Measurements from ENCODE around the gene SCFD2.

The SCFD2 gene

DNA sequence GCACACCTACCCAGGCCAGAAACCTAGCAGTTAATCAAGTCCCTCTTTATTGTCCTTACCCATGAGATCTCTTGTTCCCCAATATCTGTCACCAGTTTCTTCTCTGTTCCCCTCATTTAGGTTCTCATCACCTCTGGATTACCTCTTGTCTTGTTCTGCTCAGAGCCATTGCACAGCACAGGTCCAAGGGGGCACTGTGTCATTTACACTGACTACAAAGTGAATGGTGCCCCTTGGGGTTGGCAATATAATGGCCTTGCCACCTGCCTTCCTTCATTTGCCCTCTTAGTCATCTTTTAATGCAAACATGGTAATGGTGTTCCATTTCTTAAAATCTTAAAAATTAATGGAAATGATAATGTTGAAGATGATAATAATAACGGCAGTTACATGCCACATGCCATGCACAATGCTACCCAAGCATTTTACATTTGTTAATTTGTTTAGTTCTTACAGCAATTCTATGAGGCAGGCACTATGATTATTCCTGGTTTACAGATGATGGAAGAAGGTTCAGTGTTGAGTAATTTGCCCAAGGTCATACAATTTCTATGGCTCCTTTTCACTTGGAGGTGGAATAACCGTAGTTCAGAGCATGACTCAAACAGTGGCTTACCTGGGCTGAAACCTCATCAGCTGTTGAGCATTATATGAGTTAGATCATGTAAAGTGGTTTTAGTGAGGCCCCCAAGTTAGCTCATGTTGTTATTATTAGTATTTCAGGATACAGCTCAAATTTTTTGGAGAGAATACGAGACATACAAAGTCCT is 385.9 kb downstream of the SCFD2 start:
- DNase-seq, result no peak

GRCh38 chr4:52979020-52979419 is 386.8 kb downstream of the SCFD2 start:
- no peak for DNase-seq

GRCh38 chr4:52977252-52977651 is 388.6 kb downstream of the SCFD2 start:
- no peak for DNase-seq

DNA sequence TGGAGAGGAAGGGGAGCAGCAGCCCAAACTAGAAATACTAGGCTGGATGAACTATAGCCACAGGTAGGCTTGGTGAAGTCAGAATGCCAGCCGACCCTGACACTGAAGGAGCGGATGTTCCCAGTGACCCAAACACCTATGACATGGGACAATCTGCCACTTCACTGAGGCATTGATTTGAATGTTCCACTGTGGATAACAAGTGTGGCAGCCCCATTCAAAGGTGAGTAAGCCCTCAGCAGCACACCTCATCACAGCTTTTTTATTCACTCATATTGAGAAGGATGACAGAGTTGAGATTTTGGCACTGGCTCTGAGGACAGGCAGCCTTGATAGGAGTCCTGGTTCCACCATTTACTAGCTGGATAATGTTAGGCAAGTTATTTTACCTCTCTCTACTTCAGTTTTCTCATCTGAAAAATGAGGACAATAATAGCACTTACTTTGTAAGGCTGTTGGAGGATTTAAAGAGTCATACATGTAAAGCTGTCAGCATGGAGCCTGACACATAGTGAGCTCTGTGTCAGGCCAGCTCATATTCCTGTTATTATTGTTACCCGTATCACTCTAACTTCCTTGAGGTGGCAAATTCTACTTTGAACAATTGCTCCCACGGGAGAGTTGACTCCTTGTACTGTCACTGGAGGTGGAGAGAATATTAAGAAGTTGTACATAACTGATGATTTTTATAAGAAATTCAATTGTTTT is 389.2 kb downstream of the SCFD2 start:
- DNase-seq, result no peak

DNA sequence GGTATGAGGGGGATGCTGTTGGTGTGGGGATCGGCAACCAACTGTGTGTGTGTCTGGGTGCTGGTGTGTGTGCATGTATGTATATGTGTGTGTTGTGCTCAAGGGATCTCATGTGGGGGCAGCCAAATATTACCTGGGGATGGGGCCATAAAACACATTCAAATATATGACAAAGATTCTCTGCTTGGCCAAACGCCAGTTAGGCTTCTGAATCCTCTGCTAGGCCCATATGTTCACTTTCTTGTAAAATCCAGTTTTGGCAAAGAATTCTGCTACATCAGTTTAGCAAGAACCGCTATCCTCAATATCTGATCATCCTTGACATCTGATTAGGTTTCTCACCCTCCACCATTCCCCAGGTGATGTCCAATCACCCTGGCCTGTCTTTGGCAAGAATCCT is 397.2 kb downstream of the SCFD2 start:
- DNase-seq, result no peak

GRCh38 chr4:52968241-52968640 is 397.6 kb downstream of the SCFD2 start:
- DNase-seq, result no peak

DNA sequence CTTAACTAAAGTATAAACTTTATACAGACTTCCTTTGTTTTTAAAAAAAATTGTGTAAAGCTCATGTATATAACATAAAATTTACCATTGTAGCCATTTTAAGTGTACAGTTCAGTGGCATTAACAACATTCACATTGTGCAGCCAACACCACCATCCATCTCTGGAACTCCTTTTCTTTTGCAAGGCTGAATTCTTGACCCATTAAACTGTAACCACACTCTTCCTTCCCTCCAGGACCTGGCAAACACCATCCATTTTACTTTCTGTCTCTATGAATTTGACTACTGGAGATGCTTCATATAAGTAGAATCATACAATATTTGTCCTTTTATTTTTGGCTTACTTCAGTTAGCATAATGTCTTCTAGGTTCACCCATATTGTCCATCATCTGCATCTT is 399.1 kb downstream of the SCFD2 start:
- no peak for DNase-seq

DNA sequence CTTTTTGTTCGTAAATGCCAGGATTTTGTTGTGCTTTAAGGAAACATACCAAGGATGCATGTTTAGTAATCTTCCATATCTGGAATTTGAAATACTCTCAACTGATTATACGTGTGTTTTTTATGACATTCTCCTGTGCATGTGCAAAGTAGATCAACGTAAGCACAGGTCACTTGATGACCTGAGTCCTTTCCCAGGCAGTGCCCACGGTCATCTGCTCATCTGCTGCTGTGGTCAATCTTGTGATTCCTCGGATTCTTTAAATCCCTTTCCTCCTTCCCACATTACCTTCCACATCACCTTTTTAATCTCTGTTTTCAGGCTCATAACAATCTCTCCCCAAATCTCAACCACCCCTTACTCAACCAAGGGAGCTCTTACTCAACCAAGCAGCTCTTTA is 399.7 kb downstream of the SCFD2 start:
- no peak for DNase-seq

- DNase-seq, result no peak
These were observed 401.2 kb downstream of the SCFD2 start for GRCh38 chr4:52964561-52965101.

DNA sequence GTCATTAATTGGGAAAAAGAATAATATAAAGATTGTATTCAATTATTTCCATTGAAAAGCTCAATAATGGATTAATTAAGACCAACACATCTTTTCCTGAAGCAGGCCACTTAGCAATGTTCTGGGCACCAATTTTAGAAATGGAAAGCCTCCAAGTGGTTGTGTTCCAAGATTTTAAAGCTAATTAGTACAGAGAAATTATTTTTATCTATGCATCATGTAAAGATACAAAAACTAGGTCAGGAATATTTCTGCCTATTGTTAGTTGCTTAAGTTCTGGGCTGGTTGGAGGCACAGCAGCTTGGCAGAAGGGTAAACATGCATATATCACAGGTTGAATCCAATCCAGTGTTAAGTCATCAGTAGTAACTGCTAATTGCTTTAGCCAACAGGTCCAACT is 401.9 kb downstream of the SCFD2 start:
- DNase-seq, result no peak

DNA sequence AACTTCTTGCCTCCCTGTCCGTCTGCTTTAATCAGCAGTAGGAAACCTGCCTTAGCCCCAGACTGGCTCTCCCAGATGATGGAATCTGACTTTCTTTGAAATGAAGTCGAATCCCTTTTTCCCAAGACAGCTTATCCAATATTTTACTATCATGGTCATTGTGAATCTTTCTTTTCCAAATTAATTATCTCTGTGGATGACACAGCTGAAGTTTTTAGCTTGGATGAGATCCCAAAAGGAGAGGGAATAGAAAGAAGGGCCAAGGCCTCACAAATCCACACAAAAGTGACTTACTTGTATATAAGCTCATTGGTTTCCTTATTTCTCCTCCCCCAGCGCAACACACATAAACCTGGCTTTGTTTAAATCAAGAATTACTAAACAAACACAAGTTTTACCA is 403.1 kb downstream of the SCFD2 start:
- no peak for DNase-seq

- no peak for DNase-seq
These were observed 404.0 kb downstream of the SCFD2 start for GRCh38 chr4:52961666-52962412.

DNA sequence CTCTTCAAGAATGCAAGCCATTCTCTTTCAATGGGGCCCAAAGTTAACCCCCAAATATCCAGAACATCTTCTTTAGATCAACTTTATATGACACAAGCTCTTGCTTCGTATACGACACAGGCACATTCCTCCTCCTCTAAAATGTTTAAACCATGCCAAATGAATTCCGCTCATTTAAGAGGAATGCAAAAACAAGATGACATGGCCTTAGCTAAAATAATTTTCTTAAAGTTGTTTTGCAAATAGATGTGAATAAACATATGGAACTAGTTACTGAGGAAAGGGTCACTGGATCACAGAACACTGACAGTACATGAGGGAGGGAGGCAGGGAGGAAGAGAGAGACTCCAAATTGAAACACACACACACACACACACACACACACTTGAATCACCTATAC is 406.3 kb downstream of the SCFD2 start:
- peak; percentile 61 for DNase-seq

DNA sequence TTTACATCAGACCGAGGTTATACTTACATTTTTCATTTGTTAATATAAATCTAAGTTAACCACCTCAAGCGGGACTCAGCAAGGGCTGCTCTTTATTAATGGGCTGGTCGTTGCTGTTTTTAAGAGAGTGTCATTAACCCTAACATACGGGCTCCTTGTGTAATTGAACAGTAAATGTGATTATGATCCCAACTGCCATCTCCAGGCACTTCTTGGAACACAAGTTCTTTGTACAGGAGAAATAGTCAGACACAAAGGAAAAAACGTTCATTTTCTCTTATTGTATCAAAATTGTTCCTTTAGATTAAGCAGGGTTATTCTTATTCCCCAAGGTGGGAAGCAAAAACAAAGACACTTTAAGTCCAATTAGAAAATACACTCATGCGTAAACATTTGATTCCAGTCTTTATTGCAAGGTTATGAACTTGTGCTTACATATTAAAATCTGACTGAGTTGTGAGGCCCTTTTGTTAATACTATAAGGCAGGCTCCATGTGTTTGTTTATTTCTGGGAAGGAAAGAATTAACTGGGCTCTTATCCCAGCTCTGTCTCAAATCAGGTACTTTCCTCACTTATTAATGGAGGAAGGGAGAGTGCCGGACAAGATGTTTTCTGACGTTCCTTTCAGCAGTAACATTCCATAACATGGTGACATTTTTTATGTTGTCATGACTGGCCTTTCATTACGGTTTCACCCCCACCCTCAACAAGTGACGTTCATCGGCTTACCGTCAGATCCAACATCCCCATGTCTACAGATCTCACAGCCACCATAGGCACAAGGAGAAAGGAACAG is 407.8 kb downstream of the SCFD2 start:
- DNase-seq, result no peak

- DNase-seq, result no peak
These were observed 408.6 kb downstream of the SCFD2 start for GRCh38 chr4:52957220-52957686.

DNA sequence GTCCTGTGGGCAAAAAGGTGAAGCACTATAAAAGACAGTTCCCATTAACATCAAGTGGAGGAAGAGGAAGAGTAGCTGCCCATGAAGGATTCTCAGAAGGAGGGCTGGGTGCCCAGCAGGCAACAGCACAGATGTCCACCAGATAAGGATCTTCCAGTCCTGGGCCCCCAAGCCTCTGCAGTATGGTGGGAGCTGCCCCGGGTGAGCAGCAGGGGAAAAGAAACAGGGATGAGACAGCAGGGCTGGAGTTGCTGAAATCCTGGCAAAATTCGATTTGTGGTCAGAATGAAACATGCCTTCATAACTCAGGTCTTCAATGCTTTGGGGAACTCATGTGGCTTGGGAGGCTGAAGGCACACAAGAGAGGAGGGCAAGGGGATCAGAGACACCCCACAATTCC is 409.2 kb downstream of the SCFD2 start:
- no peak for DNase-seq

DNA sequence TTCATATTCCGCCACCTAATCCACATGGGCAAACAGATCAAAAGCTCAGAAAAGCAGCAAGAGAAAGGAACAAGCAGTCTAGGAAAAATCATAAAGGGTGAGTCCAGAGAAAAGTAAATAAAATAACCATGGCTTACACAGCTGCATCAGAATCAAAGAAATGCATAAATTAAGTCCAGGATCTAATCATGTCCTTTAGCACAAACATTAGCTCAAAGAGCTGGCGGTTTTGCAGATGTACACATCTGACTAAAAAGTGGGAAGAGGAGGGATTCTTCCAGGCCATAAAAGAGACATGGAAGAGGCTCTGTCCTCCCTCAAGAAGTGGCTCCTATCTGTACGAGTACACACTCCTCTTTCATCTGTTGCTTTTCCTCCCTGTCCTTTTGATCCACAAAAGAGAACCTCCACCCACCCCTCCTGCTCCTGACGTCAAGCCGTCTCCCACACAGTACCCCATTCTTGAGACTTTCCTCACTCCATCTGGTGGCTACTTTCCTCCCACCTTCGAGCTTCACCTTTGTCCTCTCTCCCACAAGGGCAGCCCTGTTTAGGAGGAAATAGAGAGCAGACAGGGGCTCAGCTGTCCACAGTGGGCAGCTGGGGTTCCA is 411.2 kb downstream of the SCFD2 start:
- no peak for DNase-seq

GRCh38 chr4:52952540-52952939 is 413.3 kb downstream of the SCFD2 start:
- no peak for DNase-seq

- DNase-seq, result no peak
These were observed 414.8 kb downstream of the SCFD2 start for GRCh38 chr4:52951016-52951415.

DNA sequence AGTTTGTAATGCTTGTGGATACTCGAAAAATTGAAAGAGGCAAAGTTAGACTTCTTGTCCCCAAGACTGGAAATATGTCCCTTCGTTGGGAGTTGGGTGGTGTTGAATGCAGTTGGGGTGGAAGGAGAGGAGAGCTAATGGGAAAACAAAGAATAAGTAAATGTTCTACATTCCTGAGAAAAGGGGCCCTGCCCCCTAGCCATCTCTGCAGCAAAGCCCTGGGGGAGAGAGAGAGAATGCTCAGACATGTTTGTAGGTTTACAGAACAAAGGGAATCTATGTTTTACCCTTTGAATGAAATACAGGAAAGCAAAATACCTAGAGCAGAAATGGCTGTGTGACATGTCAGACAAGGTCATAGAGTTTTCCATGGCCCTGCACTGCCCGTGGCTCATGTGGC is 415.6 kb downstream of the SCFD2 start:
- DNase-seq, result no peak

- DNase-seq, result no peak
These were observed 416.5 kb downstream of the SCFD2 start for GRCh38 chr4:52949336-52949735.

- DNase-seq, result no peak
These were observed 417.8 kb downstream of the SCFD2 start for GRCh38 chr4:52948057-52948423.

Measured in EL (cell line).